Hypothalamus (tissue), 51 donors: ENCODE measurements around the gene NNMT.

Experiments used
- DNase-seq, 51 donors: peaks; one replicate each; lab custom pipeline; 2025; lab: John Stamatoyannopoulos, UW

The NNMT gene

DNA sequence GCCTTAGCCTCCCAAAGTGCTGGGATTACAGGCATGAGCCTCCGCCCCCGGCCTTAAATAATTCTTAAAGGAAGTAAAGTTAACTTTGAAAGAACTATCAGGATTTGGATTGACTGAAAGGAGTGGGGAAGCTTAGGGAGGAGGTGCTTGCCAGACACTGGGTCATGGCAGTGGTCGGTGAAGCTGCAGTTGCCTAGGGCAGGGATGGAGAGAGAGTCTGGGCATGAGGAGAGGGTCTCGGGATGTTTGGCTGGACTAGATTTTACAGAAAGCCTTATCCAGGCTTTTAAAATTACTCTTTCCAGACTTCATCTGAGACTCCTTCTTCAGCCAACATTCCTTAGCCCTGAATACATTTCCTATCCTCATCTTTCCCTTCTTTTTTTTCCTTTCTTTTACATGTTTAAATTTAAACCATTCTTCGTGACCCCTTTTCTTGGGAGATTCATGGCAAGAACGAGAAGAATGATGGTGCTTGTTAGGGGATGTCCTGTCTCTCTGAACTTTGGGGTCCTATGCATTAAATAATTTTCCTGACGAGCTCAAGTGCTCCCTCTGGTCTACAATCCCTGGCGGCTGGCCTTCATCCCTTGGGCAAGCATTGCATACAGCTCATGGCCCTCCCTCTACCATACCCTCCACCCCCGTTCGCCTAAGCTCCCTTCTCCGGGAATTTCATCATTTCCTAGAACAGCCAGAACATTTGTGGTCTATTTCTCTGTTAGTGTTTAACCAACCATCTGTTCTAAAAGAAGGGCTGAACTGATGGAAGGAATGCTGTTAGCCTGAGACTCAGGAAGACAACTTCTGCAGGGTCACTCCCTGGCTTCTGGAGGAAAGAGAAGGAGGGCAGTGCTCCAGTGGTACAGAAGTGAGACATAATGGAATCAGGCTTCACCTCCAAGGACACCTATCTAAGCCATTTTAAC, at the start of gene NNMT:
NNMT (plus strand) TSS at position 724 of the 929 bp plus-strand sequence; CDS start at position 882, 158 bp downstream.
- no peak for DNase-seq

DNA sequence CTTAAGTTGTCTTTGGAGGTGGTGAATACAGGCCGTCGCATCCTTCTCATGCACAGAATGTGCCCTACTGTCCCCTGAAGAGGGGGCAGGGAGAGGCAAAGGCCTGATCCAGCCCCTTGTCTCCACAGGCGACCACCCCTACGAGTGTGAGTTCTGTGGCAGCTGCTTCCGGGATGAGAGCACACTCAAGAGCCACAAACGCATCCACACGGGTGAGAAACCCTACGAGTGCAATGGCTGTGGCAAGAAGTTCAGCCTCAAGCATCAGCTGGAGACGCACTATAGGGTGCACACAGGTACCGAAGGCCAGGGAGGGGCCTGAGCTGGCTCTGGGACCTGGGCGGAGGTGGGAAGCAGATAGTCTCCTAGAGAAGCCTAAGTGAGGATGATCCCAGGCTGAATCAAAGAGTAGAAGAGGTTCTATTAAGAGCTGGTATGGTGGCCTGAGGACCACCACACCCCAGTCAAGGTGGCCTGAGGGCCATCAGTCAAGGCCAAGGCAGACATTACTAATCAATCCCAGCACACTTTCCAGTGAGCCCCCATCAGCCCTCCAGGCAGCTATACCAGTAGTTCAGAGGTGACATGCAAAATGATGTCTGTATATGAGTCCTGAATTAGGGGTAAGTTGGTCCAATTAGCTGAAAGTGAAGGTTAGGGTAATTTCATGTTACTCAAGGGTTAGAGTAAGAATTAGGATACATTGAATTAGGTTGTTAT, 49.0 kb upstream of the NNMT start:
- DNase-seq: no peak

DNA sequence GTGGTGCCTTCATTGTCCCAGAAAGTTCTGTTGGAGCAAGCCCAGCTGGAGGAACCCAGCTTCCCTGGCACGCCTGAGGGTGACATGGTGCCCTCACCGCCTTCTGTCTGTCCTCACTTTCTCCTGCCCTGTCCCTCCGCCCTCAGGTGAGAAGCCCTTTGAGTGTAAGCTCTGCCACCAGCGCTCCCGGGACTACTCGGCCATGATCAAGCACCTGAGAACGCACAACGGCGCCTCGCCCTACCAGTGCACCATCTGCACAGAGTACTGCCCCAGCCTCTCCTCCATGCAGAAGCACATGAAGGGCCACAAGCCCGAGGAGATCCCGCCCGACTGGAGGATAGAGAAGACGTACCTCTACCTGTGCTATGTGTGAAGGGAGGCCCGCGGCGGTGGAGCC, 46.0 kb upstream of the NNMT start:
- no peak for DNase-seq

DNA sequence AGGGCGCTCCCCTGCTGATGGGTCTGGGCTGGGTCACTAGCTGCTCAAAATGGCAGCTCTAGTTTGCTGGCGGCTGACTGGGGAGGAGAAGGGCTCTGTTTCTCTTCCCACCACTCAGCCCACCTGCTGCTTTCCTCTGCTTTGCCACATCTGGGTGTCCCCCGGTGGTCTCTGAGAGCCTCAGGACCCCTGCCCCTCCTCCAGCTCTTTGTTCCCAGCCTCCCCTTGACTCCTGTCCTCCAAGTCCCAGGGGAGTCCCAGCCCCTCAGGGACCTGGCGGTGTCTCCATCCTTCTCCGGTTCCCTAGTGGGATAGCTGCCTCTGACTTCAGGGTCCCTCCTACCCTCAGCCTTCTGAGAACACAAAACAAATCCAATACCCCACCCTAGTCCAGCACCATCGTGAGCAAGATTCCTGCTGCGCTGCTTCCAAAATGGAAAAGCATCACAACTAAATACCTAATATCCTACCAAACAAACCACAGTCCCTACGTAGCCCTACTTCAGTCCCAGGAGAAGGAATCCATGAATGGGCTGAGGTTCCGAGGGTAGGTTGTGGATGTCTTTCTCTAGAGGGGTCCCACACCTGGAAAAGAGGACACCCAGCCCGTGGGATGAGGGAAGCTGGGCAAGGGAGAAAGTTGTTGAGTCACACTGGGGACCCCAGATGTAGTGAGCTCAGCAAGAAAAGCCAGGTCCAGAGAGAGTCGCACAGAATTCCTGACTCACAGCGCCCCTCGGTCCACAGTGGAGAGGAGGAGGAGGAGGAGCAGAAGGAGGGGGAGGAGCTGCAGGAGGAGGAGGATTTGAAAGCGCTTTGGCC, 45.0 kb upstream of the NNMT start:
- no peak for DNase-seq

DNA sequence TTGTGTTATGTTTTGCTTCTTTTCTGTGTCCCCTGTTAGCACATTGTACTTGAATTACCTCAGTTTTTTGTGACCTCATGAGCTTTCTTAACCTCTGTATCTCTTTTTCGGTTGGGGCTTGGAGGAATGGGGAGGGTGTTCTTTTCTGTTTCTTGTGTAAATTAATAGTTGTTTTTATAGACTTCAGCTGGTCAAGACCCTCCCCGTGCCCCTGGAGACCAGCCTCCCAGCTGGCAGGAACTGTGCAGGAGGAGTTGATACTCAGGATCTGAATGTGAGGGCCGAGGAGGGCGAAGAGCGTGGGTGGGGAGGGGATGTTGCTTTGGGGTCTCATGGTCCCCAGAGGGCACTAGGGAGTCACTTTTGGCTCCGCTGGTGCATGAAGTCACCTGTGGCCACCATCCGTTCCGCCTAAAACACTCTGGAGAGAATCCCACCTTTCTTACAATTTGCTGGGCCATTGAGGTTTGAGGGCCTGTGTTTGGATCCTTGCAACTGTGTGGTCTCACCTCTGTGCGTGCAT, 44.3 kb upstream of the NNMT start:
- no peak for DNase-seq

DNA sequence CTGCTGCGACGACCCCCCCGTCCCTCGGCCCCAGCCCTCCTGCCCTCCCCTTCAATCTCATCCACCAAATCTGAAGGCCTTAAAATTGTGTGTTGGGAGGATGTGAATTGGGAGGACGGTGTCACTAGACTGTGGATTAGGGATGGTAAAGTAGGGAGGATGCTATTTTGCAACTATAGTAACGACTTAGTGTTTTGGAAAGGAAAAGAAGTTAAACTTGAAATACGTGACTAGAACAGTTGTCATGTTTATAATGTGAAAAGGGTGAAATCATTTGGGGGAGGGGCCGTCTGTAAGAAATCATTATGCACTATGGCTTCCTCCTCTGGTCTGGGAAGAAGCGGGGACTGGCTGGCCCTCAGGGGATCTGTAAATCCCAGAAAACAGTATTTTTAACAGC, 43.4 kb upstream of the NNMT start:
- no peak for DNase-seq

DNA sequence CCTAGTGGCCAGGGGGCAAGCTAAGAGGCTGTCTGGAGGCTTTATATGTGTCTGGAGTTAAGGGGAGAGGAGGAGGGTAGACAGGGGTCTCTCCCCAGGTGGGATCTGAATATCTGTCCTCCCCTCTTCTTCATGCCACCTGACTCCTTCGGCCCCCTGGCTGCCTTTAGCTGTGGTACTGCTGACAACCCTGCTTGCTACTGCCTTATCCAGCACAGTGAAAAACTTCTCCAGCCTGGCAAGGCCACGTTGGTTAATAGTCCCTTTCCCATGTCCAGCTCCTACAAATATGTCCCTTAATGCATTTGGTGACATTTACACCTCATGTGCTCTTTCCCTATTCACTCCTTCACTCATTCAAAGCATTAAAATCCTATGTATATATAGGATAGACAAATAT, 42.4 kb upstream of the NNMT start:
- no peak for DNase-seq

DNA sequence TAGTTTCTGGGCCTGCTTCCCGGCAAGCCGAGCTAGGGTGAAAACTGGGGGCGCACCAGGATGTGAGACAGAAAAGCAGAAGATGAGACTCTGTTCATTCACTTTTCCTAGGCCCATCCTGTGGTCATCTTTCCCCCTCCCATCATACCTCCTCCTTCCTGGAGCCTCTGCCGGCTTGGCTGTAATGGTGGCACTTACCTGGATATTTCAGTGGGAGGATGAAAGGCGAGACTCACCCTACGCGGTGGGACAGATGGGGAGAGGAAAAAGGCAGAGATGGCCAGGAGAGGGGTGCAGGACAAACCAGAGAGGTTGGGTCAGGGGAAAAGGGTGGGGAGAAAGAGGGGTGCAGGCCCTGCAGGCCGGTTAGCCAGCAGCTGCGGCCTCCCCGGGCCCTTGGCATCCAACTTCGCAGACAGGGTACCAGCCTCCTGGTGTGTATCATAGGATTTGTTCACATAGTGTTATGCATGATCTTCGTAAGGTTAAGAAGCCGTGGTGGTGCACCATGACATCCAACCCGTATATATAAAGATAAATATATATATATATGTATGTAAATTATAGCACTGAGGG, 41.5 kb upstream of the NNMT start:
- DNase-seq: no peak

DNA sequence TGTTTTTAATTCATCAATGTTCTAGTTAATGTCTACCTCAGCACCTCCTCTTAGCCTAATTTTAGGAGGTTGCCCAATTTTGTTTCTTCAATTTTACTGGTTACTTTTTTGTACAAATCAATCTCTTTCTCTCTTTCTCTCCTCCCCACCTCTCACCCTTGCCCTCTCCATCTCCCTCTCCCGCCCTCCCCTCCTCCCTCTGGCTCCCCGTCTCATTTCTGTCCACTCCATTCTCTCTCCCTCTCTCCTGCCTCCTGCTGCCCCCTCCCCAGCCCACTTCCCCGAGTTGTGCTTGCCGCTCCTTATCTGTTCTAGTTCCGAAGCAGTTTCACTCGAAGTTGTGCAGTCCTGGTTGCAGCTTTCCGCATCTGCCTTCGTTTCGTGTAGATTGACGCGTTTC, 40.9 kb upstream of the NNMT start:
- DNase-seq: no peak

DNA sequence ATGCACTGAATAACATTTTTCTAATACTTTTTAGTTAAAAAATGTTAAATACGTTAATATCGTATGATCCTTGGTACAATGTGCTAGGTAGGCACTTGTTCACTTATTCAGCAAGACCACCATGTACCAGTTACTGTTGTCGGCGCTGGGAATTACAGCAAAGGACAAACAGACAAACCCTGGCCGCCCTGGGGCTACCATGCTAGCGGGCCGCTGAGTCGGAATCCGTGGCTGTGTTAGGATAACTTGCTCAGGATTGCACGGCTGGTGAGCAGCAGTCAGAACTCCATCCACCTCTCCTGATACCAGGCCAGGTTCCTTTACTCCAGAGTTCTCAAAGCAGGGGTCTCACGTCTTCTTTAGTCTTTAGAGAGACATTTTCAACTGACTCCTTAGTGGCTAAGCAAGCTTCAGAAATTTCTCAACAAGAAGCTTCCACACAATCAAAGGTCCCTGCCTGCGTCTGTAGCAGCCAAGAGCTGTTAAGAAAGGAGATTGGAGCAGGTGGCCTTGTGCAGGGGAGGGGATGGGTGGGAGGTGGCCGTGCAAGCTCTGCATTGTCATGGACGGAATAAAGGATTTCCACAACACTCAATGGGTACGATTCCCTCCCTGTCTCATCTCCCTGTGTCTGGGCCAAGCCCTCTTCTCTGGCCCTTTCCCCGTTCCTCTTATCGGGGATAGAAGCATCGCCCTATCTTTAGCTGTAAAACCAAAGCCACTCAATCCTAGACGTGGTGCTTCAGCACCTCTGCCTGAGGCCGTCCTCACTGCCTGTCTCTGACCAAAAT, 39.8 kb upstream of the NNMT start:
- no peak for DNase-seq

DNA sequence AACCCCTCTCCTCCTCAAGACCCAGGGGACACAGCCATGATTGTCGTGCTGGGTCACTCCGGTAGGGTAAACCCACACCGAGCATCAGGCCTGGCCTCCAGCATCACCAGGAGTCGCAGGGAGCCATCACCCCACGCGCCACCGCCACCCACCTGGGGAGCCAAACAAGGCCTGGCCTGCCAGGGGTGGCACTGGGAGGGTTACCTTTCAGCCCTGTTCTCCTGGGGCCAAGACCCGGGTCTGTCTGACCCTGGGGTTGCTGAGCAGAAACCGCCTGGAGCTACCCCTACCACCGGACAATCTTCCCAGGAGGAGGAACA, 39.3 kb upstream of the NNMT start:
- DNase-seq: no peak

DNA sequence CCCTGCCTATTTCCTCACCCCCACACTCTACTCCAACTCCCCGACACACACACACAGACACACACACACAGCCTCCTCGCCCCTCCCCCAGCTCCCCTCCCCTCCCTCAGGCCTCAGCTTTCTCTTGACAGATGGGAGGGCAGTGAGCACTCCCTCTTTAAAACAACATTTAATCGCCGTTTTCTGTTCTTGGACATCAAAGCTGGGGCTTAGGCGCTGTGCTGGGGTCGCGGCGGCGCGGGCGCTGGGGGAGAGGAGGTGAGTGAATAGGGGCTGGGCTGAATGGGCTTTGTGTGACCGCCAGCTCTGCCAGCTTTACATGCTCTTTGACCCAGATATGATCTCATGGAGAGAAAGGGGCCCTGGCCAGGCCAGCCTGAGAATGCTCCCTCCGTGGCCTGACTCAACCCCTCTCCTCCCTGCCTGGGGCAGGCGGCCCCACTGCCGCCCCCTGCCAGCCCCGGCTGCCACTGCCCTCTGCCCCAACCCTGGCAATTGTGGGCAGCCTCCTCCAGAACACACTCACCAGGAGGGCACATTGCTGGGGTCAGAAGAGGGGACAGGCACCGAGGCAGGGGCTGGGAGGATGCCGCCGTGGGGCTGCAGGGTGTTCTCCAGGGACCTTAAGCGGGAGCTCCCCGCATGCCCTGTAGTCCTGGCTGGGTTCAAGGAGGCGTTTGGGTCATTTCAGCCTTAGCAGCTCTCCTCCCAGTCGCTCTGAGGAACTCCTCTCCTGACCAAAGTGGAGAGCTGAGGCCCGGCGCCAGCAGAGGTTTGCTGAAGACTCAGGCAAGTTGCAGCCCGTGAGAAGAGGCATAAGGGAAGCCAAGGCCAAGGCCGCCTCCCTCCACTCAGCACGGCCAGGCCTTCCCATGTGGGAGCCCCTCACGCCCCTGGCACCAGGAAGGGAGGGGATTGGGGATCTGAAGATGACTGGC, 38.3 kb upstream of the NNMT start:
- DNase-seq: peak in 23 of 51 donors; percentile 17 to 70 (median 40)

DNA sequence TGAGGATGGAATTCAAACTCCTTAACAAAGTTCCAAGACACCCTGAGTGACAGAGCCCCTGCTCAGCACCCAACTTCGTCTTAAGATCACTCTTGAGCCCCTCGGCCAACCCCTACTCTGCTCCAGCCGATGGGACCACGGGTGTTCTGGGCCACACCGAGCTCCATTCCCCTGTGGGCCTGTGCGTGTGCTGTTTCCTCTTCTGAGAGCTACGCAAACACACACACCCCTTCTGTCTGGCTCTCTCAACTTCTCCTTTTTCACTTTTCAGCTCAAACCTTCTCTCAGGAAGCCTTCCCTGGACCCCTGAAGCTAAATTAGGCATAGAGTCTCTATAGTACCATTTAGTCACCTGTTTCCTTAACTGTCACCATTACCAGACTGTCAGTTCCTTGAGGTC, 37.5 kb upstream of the NNMT start:
- no peak for DNase-seq

DNA sequence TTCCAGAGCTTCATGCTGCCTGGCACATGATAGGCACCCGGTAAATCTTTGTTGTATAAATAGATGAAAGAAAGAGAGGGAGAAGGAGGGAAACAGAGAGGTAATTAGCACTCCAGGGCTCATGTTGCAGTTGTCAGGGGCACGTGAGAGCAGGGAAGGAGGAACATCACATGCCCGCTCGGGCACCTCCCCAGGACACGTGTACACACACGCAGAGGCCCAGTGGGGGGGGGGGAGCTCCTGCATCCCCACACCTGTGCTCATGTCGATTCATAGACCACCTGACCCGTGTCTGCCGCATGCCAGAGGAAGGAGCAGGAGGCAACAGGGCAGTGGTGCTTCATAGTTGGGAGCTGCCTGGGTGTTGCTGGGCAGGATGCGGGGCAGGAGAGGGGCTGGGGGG, 37.1 kb upstream of the NNMT start:
- peak in 4 of 51 donors; percentile 6 to 15 (median 10) for DNase-seq

DNA sequence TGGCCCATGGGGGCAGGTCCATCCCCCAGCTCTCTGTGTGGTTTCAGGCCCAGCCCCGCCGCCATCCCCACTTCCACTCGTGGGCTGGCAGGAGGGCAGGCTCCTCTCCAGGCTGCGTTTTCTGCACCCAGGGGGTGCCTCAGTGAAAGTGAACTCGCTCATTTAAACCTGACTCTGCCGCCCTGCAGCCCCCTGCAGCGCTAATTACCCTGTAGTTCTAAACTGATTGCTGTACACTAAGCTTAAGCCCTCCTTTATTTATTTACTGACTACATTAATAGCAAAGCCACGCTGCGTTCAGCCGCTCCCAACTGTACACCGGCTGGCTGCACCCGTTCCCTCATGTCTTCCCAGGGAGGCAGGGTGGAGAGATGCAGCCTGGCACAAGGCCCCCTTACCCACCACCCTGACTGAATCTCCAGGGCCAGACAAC, 36.6 kb upstream of the NNMT start:
- DNase-seq: no peak

DNA sequence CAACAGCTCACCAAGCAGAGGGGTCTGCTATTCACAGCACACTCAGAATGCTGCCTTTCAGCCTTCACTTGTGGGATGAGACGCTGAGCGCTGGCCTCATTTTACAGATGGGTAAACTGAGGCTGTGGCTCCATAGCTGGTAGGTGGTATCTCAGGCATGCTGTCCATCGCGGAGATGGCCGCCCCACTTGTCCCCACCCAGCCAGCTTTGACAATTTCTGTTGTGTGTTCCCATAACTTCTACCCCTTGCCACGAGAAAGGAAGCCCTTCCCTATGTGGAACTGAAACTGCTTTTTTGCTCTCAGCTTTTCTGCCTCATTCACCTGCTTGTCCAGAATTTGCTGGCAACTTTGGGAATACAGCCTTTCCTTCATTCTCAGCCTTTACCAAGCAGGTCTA, 36.1 kb upstream of the NNMT start:
- peak in 1 of 51 donors; percentile 20 for DNase-seq

DNA sequence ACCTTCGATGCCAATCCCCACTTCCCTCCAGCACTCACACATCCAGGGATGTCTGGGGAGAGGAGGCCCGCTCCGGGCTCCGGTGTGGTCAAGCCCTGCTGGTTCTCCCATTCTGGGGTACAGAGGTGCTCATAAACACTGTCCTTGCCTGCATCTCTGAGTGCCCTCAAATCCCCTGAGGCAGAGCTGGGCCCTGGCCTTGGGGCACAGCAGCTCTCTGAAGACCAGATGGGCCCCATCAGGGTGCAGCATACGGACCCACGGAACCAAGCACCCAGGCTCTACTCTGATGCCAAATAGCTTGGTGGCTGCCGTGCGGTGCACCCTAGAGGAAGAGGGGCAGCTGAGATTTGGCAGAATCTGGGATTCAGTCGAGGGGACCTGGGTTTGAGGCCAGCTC, 35.7 kb upstream of the NNMT start:
- peak in 1 of 51 donors; percentile 48 for DNase-seq

DNA sequence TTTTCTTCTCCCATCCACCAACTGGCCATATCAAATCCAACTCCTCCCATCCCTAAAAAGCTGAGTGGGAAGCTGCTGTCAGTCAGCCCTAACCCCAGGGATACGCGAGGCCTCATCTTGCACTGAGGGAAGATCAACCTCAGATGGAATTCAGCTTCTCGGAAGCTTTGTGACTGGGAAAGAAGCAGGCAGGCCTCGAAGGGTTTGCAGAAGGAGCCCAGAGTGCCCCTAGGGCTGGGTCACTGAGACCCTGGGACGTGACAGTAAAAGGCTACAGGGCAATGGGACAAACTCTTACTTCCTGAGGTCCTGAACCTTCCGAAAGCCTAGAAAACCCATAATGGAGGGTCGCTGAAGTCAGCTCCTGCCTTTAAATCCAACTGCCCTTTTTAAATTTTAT, 34.4 kb upstream of the NNMT start:
- no peak for DNase-seq
